Lower lobe of right lung (tissue), 2 donors: ENCODE results near the gene UBE2I. TPM values are rescaled to one million over a fixed set of nuclear protein-coding genes. Genes with fewer than 3 reads are reported as not detected.
"Not testable (repeated sequence)": the region's sequence is repeated elsewhere in the genome, so short reads cannot be mapped to it uniquely, and the experiment has no call there.

ENCODE experiments used
- ATAC-seq, 2 donors: fragments of 200-7000 bp; cut with Tn5 transposase; one replicate each; pipeline ENCODE4 v1.9.1; 2020 to 2022; ENCODE audit warnings: mild to moderate bottlenecking in 2 of 2, moderate library complexity in 2 of 2
- DNase-seq: peaks from one replicate; pipeline ENCODE4 v3.0.0-alpha.2; 2020
- H3K27ac ChIP-seq: fragments of 200-600 bp; one replicate; pipeline ENCODE4 v1.8.0; 2022
- H3K27me3 ChIP-seq: fragments of 200-600 bp; one replicate; pipeline ENCODE4 v1.8.0; 2022; ENCODE audit warnings: low read depth
- H3K36me3 ChIP-seq: fragments of 200-600 bp; one replicate; pipeline ENCODE4 v1.8.0; 2022; ENCODE audit warnings: mild to moderate bottlenecking
- H3K4me1 ChIP-seq: fragments of 200-600 bp; one replicate; pipeline ENCODE4 v1.8.0; 2022
- H3K4me3 ChIP-seq: fragments of 200-600 bp; one replicate; pipeline ENCODE4 v1.8.0; 2022; ENCODE audit warnings: mild to moderate bottlenecking
- H3K9me3 ChIP-seq: fragments of 200-600 bp; one replicate; pipeline ENCODE4 v1.8.0; 2022
- intact Hi-C: fragments of 100-400 bp; cut with DNase I; formaldehyde crosslinking; loops from one replicate; pipeline ENCODE4 v1.11.0; 2022
- total RNA-seq: library from RNA; stranded (reverse); fragmentation: NEBNext Ultra II Directional; extraction: Animal tissue kit (Norgen Biotek cat#: 25700); gene quantifications from one replicate; pipeline ENCODE4 v1.2.1, GENCODE V29; 2021
- TF ChIP-seq, protein P1 (sequence below): fragments of 200-600 bp; IDR thresholded peaks from one replicate; pipeline ENCODE4 v1.8.0; 2022; ENCODE audit warnings: antibody characterized with exemption, mild to moderate bottlenecking
- donor health status: DM: no; HTN: yes; CAD: no; lungs with severe emphysema.

UBE2I gene
- total RNA-seq, 1 donor from 2014 or later, result 93.4 TPM

DNA sequence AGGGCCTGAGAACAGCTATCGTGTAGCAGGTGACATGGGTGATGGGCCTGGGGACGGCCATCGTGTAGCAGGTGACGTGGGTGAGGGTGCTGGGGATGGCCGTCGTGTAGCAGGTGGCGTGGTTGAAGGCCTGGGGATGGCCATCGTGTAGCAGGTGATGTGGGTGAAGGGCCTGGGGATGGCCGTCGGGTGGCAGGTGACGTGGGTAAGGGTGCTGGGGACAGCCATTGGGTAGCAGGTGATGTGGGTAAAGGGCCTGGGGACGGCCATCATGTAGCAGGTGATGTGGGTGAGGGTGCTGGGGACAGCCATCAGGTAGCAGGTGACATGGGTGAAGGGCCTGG lies 38.1 kb upstream of the UBE2I start:
- peaks cover 5% of the 10 kb centered on the region for H3K4me1 ChIP-seq
- H3K36me3 ChIP-seq, result no peaks in the 10 kb centered on the region
- H3K27me3 ChIP-seq, result peaks cover 22% of the 10 kb centered on the region
- no peaks in the 10 kb centered on the region for H3K9me3 ChIP-seq
- DNase-seq, result no peak
- no peak overlapping the region for H3K4me3 ChIP-seq
- intact Hi-C loops, result no loop called here
- TF ChIP-seq, protein P1, sequence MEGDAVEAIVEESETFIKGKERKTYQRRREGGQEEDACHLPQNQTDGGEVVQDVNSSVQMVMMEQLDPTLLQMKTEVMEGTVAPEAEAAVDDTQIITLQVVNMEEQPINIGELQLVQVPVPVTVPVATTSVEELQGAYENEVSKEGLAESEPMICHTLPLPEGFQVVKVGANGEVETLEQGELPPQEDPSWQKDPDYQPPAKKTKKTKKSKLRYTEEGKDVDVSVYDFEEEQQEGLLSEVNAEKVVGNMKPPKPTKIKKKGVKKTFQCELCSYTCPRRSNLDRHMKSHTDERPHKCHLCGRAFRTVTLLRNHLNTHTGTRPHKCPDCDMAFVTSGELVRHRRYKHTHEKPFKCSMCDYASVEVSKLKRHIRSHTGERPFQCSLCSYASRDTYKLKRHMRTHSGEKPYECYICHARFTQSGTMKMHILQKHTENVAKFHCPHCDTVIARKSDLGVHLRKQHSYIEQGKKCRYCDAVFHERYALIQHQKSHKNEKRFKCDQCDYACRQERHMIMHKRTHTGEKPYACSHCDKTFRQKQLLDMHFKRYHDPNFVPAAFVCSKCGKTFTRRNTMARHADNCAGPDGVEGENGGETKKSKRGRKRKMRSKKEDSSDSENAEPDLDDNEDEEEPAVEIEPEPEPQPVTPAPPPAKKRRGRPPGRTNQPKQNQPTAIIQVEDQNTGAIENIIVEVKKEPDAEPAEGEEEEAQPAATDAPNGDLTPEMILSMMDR, result no peak
- ATAC-seq, result no peak
- H3K27ac ChIP-seq, result no peak overlapping the region

DNA sequence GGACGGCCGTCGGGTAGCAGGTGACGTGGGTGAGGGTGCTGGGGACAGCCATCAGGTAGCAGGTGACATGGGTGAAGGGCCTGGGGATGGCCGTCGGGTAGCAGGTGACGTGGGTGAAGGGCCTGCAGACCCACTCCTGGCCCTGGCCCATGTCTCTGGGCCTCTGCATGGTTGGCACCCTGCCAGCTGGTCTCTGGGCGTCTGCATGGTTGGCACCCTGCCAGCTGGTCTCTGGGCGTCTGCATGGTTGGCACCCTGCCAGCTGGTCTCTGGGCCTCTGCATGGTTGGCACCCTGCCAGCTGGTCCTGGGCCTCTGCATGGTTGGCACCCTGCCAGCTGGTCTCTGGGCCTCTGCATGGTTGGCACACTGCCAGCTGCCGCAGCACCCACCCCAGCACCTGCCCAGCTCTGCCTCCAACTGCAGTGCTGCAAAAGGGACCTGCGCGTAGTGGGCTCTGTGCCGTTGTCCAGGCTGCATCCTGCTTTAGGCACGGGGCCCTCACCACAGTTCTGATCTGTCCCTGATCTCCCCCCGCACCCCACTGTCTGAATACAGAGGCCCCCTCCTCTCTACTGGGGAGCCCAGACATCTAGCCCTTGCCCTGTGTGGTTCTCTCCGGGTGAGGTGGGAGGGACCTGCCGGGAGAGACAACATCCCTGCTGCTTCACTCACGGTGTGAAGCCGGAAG lies 37.6 kb upstream of the UBE2I start:
- ATAC-seq, result peak in 1 of 2 donors; percentile 47
- intact Hi-C loops, H3K4me1 ChIP-seq, H3K36me3 ChIP-seq, H3K27ac ChIP-seq, H3K9me3 ChIP-seq, H3K4me3 ChIP-seq: not testable (repeated sequence)
- H3K27me3 ChIP-seq, result peaks cover 19% of the 10 kb centered on the region
- DNase-seq, result peak; percentile 48

DNA sequence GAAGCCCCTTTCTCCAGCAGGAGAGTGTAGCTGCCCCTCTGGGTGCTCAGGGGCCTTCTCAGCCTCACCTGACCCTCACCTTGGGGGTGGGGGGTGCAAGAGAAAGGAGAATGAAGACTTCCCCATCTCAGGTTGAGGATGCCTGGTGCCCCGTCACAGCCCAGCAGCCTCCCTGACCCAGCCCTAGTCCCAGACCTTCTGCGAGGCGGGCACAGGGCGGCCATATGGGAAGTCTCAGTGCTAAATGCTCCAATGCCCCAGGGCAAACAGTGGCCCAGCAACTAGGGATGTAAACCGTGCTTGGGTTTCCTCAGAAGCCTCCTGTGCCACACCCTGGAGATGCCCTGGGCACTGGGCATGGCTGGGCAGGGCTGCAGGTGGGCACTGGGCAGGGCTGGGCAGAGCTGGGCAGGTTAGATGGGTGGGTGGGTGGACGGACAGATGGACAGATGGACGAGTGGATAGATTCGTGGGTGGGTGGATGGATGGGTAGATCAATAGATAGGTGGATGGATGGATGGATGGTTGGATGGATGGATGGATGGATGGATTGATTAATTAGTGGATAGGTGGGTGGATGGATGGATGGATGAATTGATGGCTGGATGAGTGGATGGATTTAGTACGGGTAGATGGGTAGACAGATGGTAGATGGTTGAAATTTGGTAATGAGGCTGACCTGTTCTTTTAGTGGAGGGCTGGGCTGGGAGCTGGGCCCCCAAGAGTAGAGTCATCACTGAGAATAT lies 36.8 kb upstream of the UBE2I start:
- Histone ChIP-seq H3K27me3 (peaks cover 25% of the 10 kb centered on the region), H3K27ac (no peak overlapping the region), H3K4me3 (no peak overlapping the region), H3K9me3 (no peaks in the 10 kb centered on the region), H3K36me3 (no peaks in the 10 kb centered on the region), H3K4me1 (peaks cover 5% of the 10 kb centered on the region)
- ATAC-seq, result no peak
- intact Hi-C loops, result no loop called here
- no peak for DNase-seq
- TF ChIP-seq, protein P1, result no peak

DNA sequence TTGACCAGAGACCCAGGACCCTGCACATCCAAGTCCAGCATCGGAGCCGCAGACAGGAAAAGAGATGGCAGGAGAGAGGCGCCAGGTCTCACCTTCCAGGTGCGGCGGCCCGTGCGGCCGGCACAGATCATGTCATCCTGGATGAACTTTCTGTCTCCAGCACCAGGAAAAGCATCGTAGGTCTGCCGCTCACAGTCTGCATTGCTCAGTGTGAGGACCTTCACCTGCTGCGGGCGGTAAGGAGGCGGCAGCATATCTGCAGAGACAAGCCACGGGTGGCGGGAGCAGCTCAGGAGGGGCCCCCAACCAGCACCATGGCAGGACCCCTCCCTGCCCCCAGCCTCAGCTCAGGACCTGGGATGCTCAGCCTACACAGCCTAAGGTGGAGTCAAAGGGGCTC lies 35.6 kb upstream of the UBE2I start:
- H3K36me3 ChIP-seq, result no peaks in the 10 kb centered on the region
- no peak overlapping the region for H3K27ac ChIP-seq
- no peaks in the 10 kb centered on the region for H3K9me3 ChIP-seq
- TF ChIP-seq, protein P1, result no peak
- ATAC-seq (no peak), DNase-seq (no peak)
- peaks cover 5% of the 10 kb centered on the region for H3K4me1 ChIP-seq
- peaks cover 34% of the 10 kb centered on the region for H3K27me3 ChIP-seq
- H3K4me3 ChIP-seq, result no peak overlapping the region
- intact Hi-C loops, result no loop called here

DNA sequence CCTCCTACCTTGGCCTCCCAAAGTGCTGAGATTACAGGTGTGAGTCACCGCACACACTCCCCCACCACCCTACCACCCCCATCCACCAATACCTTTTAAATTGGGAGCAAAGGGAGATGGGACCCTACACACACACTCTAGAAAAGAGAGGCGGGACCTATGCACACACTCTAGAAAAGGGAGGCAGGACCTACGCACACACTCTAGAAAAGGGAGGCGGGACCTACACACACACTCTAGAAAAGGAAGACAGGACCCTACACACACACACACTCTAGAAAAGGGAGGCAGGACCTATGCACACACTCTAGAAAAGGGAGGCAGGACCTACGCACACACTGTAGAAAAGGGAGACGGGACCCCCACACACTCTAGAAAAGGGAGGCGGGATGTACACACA lies 34.7 kb upstream of the UBE2I start:
- Histone ChIP-seq H3K4me1 (peaks cover 5% of the 10 kb centered on the region), H3K9me3 (no peaks in the 10 kb centered on the region), H3K27ac (no peak overlapping the region), H3K27me3 (peaks cover 36% of the 10 kb centered on the region), H3K36me3 (no peaks in the 10 kb centered on the region), H3K4me3 (no peak overlapping the region)
- DNase-seq, result no peak
- TF ChIP-seq, protein P1, result no peak
- intact Hi-C loops, result no loop called here
- ATAC-seq, result no peak
